H1 (cell line): ENCODE measurements around the gene PXN. TPM values are rescaled to one million over a fixed set of nuclear protein-coding genes. Genes with fewer than 3 reads are reported as not detected.

Experiments
- CTCF ChIA-PET: fragments of 300-600 bp; sonication (Branson Sonifier 250); formaldehyde crosslinking; loops from one replicate; lab custom pipeline; 2021; ENCODE audit not compliant: partially characterized antibody; lab: Charles Lee
- POLR2A ChIA-PET: fragments of 300-600 bp; sonication (Branson Sonifier 250); formaldehyde crosslinking; loops from one replicate; lab custom pipeline; 2021; ENCODE audit warnings: inconsistent platforms; ENCODE audit not compliant: partially characterized antibody; lab: Charles Lee
- DNase-seq, 2 experiments: peaks; one replicate each; pipeline versions ENCODE4 v3.0.0 to v3.0.0-alpha.2; 2010 to 2022; ENCODE audit warnings: low spot score in 2 of 2, low read depth in 1 of 2, mixed read lengths in 1 of 2
- FAIRE-seq: peaks from 2 replicates; lab custom pipeline; 2011; peaks lifted over from hg19 to GRCh38; lab: Jason Lieb, UNC
- H2AFZ ChIP-seq: 2 replicates; pipeline ENCODE4 v1.8.1; 2012; ENCODE audit warnings: low read length, inconsistent platforms
- H2AK5ac ChIP-seq: 2 replicates; pipeline ENCODE4 v1.6.1; 2013; ENCODE audit warnings: low read depth, low read length
- H2BK120ac ChIP-seq: replicated peaks from 2 replicates; pipeline ENCODE3; 2013; ENCODE audit warnings: low read depth, low read length, inconsistent platforms
- H2BK12ac ChIP-seq: 2 replicates; pipeline ENCODE4 v1.6.1; 2013; ENCODE audit warnings: low read depth, low read length
- H2BK15ac ChIP-seq: 2 replicates; pipeline ENCODE4 v1.6.1; 2013; ENCODE audit warnings: low read length
- H2BK20ac ChIP-seq: 2 replicates; pipeline ENCODE4 v1.6.1; 2013; ENCODE audit warnings: low read length
- H2BK5ac ChIP-seq: 2 replicates; pipeline ENCODE4 v1.6.1; 2013; ENCODE audit warnings: low read depth, low read length
- H3K14ac ChIP-seq: 2 replicates; pipeline ENCODE4 v1.6.1; 2013; ENCODE audit warnings: inconsistent platforms; ENCODE audit not compliant: insufficient read length
- H3K18ac ChIP-seq: 2 replicates; pipeline ENCODE4 v1.6.1; 2013; ENCODE audit warnings: low read length; ENCODE audit errors: extremely low read depth
- H3K23ac ChIP-seq: 2 replicates; pipeline ENCODE4 v1.6.1; 2013; ENCODE audit warnings: inconsistent platforms; ENCODE audit not compliant: insufficient read length
- H3K23me2 ChIP-seq: 2 replicates; pipeline ENCODE4 v1.6.1; 2013; ENCODE audit warnings: low read depth, low read length
- H3K27ac ChIP-seq: 2 replicates; pipeline ENCODE4 v1.6.1; 2011; ENCODE audit warnings: low read depth, low read length, inconsistent platforms
- H3K27me3 ChIP-seq, 4 experiments: replicated peaks in 1 of 4; 1 replicate in 1 of 4; 2 replicates in 3 of 4; pipeline versions ENCODE4 v1.6.1 to v1.8.1; 2011 to 2013; ENCODE audit warnings: low read length in 3 of 4, mild to moderate bottlenecking in 3 of 4, inconsistent platforms in 2 of 4, mixed read lengths in 2 of 4, moderate library complexity in 1 of 4; ENCODE audit not compliant: control insufficient read depth in 3 of 4, insufficient read depth in 3 of 4; ENCODE audit errors: extremely low read depth in 1 of 4
- H3K36me3 ChIP-seq, 4 experiments: 2 replicates each; pipeline versions ENCODE4 v1.6.1 to v1.8.1; 2011 to 2013; ENCODE audit warnings: mild to moderate bottlenecking in 4 of 4, low read length in 3 of 4, moderate library complexity in 2 of 4, control low read depth in 1 of 4, inconsistent platforms in 1 of 4; ENCODE audit not compliant: insufficient read depth in 4 of 4, control insufficient read depth in 2 of 4
- H3K4ac ChIP-seq: replicated peaks from 2 replicates; pipeline ENCODE3; 2013; ENCODE audit warnings: low read length, low read depth, mixed read lengths, inconsistent platforms; ENCODE audit not compliant: insufficient read length
- H3K4me1 ChIP-seq, 4 experiments: replicated peaks in 1 of 4; 1 replicate in 1 of 4; 2 replicates in 3 of 4; pipeline versions ENCODE4 v1.6.1 to v1.8.1; 2011 to 2013; ENCODE audit warnings: low read length in 3 of 4, inconsistent platforms in 2 of 4, mixed read lengths in 1 of 4; ENCODE audit not compliant: insufficient read depth in 4 of 4, control insufficient read depth in 3 of 4
- H3K4me2 ChIP-seq, 2 experiments: 2 replicates each; pipeline versions ENCODE4 v1.6.1 to v1.8.1; 2011 to 2013; ENCODE audit warnings: low read depth in 2 of 2, low read length in 2 of 2, control low read depth in 1 of 2, inconsistent platforms in 1 of 2, mild to moderate bottlenecking in 1 of 2; ENCODE audit not compliant: insufficient read depth in 1 of 2
- H3K4me3 ChIP-seq, 4 experiments: fragments of 200-600, 300-600 bp in 1 of 4; sonication (generic), shearing (Covaris generic), sonication (Bioruptor Twin) in 1 of 4; 2 replicates each; pipeline versions ENCODE4 v1.5.1 to v1.8.1; 2011 to 2016; ENCODE audit warnings: low read length in 4 of 4, low read depth in 3 of 4, control low read depth in 2 of 4, inconsistent platforms in 2 of 4, mild to moderate bottlenecking in 2 of 4, mixed read lengths in 1 of 4, moderate library complexity in 1 of 4; ENCODE audit not compliant: insufficient read depth in 2 of 4; ENCODE audit errors: extremely low read depth in 1 of 4
- H3K56ac ChIP-seq: replicated peaks from 2 replicates; pipeline ENCODE3; 2013; ENCODE audit warnings: low read depth, mild to moderate bottlenecking, mixed read lengths, low read length, inconsistent platforms; ENCODE audit not compliant: insufficient read length
- H3K79me1 ChIP-seq: 2 replicates; pipeline ENCODE4 v1.6.1; 2013; ENCODE audit warnings: low read depth, low read length, control low read depth
- H3K79me2 ChIP-seq, 2 experiments: 2 replicates each; pipeline versions ENCODE4 v1.6.1 to v1.8.1; 2012 to 2013; ENCODE audit warnings: low read length in 2 of 2, mild to moderate bottlenecking in 2 of 2, inconsistent platforms in 1 of 2; ENCODE audit not compliant: insufficient read depth in 2 of 2, control insufficient read depth in 1 of 2
- H3K9ac ChIP-seq, 4 experiments: replicated peaks in 1 of 4; 1 replicate in 1 of 4; 2 replicates in 3 of 4; pipeline versions ENCODE4 v1.6.1 to v1.8.1; 2011 to 2013; ENCODE audit warnings: low read depth in 3 of 4, low read length in 3 of 4, control low read depth in 2 of 4, mild to moderate bottlenecking in 2 of 4, moderate library complexity in 2 of 4, inconsistent platforms in 1 of 4; ENCODE audit errors: extremely low read depth in 1 of 4
- H3K9me3 ChIP-seq, 2 experiments: 2 replicates each; pipeline versions ENCODE4 v1.6.1 to v1.8.1; 2012 to 2013; ENCODE audit warnings: mild to moderate bottlenecking in 2 of 2, moderate library complexity in 2 of 2, control low read depth in 1 of 2, inconsistent platforms in 1 of 2, low read depth in 1 of 2, low read length in 1 of 2, mixed read lengths in 1 of 2; ENCODE audit not compliant: insufficient read depth in 2 of 2
- H4K20me1 ChIP-seq, 2 experiments: replicated peaks in 1 of 2; 2 replicates each; pipeline versions ENCODE3 to v1.8.1; 2011 to 2013; ENCODE audit warnings: inconsistent platforms in 2 of 2, low read length in 2 of 2, mild to moderate bottlenecking in 1 of 2; ENCODE audit not compliant: insufficient read depth in 2 of 2, control insufficient read depth in 1 of 2
- H4K5ac ChIP-seq: 2 replicates; pipeline ENCODE4 v1.6.1; 2013; ENCODE audit warnings: low read length, low read depth, mixed read lengths, inconsistent platforms; ENCODE audit not compliant: insufficient read length
- H4K8ac ChIP-seq: 2 replicates; pipeline ENCODE4 v1.8.0; 2013; ENCODE audit warnings: mild to moderate bottlenecking, moderate library complexity, low read length, inconsistent platforms; ENCODE audit not compliant: insufficient read depth; ENCODE audit errors: extremely low read depth
- H4K91ac ChIP-seq: replicated peaks from 2 replicates; pipeline ENCODE3; 2013; ENCODE audit warnings: low read length, mixed read lengths, inconsistent platforms; ENCODE audit not compliant: insufficient read length
- CTCF ChIP-seq, 3 experiments: IDR thresholded peaks; 1 replicate in 2 of 3; 2 replicates in 1 of 3; pipeline versions ENCODE4 v1.5.1 to v1.6.1; 2011; ENCODE audit warnings: low read length in 3 of 3, mild to moderate bottlenecking in 3 of 3, inconsistent platforms in 2 of 3, low read depth in 1 of 3, moderate library complexity in 1 of 3; ENCODE audit not compliant: insufficient read depth in 1 of 3; ENCODE audit errors: control extremely low read depth in 1 of 3
- SRF ChIP-seq: IDR thresholded peaks from 2 replicates; pipeline ENCODE4 v1.6.1; 2011; ENCODE audit warnings: mild to moderate bottlenecking, low read depth, low read length, moderate library complexity
- WGBS, 2 experiments: shearing (Covaris generic) in 1 of 2; methylation state at CpG; one replicate each; pipeline versions ENCODE4 v1.1.6 to v1.1.7; 2013 to 2015; ENCODE audit warnings: low lambda C conversion rate in 2 of 2, mixed read lengths in 2 of 2, inconsistent platforms in 1 of 2, low coverage in 1 of 2, missing lambda C conversion rate in 1 of 2; ENCODE audit not compliant: insufficient replicate concordance in 2 of 2, insufficient coverage in 1 of 2, insufficient read length in 1 of 2; ENCODE audit errors: extremely low coverage in 1 of 2, missing lambda C conversion rate in 1 of 2; 5-methylcytosine and 5-hydroxymethylcytosine counted together
- polyA plus RNA-seq, 7 experiments: library from polyadenylated mRNA; depleted of rRNA in 3 of 7; stranded (reverse) in 5 of 7; unstranded in 2 of 7; fragments of >200 nt in 5 of 7; fragments of 200-250 nt in 2 of 7; gene quantifications; 1 replicate in 5 of 7; 2 replicates in 1 of 7; 4 replicates in 1 of 7; pipeline versions ENCODE4 v1.2.1 to v1.2.3, GENCODE V29; 2011 to 2013; ENCODE audit warnings: missing spikeins in 2 of 7, mixed read lengths in 2 of 7
- total RNA-seq: library from RNA; stranded (reverse); fragmentation: NEBNext Ultra II Directional; extraction: Animal tissue kit (Norgen Biotek cat#: 25700); gene quantifications from 2 replicates; pipeline ENCODE4 v1.2.1, GENCODE V29; 2021

PXN gene
- total and polyA plus RNA-seq, 2 of the 8 experiments (the other 6 are each of a cell fraction or from before 2014, with no cell fraction given), result 51.0 to 105 TPM

- H3K4me2 ChIP-seq, result no peak overlapping the region
- no peak for DNase-seq
- no peak for FAIRE-seq
- no peak overlapping the region for H3K4me3 ChIP-seq
- peak in 1 of 3 experiments; percentile 3; a peak in 1 of 4 replicates for TF ChIP-seq CTCF (IDR thresholded peaks at IDR 0.05; ENCODE audit: control extremely low read depth in 1 of 3, insufficient read depth in 1 of 3, low read depth in 1 of 3, low read length in 3 of 3)
- TF ChIP-seq SRF, result no peak
- H3K79me2 ChIP-seq, result peaks cover 0 to 24% of the 10 kb centered on the region in 2 experiments; a peak in 2 of 4 replicates
- no peak overlapping the region for H3K9ac ChIP-seq
- peaks cover 6 to 20% of the 10 kb centered on the region in 2 experiments for H4K20me1 ChIP-seq
- H3K14ac ChIP-seq, result no peak overlapping the region
- 0 out of 2 replicates have a peak overlapping the region, but pooled peaks have one; percentile 57 for H2BK5ac ChIP-seq
- no peak overlapping the region for H4K8ac ChIP-seq
- H3K9me3 ChIP-seq, result no peaks in the 10 kb centered on the region
- ChIA-PET CTCF (interaction anchor here (1.4 to 17.8 kb wide), 7 partner anchors 23 to 206 kb away, joined by 3 to 930 read pairs (median 9); partner anchors contain the start of genes PXN and RPLP0), POLR2A (interaction anchor here (1.3 to 88.3 kb wide), 4 partner anchors 5 to 43 kb away, joined by 4 to 4270 read pairs (median 689); partner anchors contain the start of genes GCN1, PXN, RNU4-1 and RNU4-2)
- H2BK120ac ChIP-seq, result no peak overlapping the region
- no peak overlapping the region for H2AK5ac ChIP-seq
- H2BK15ac ChIP-seq, result no peak overlapping the region
- H4K91ac ChIP-seq, result no peak overlapping the region
- H2AFZ ChIP-seq, result no peak overlapping the region
- no peak overlapping the region for H3K23ac ChIP-seq
- WGBS, 2 experiments, result 95% methylated on average over 20 of the region's 25 CpGs; no CpG with 5 or more reads in 1 of the 2 experiments
- no peak overlapping the region for H2BK20ac ChIP-seq
- no peaks in the 10 kb centered on the region for H3K27me3 ChIP-seq
- no peaks in the 10 kb centered on the region for H3K23me2 ChIP-seq
- peaks cover 10 to 20% (median 19%) of the 10 kb centered on the region in 4 experiments for H3K36me3 ChIP-seq
- H3K4me1 ChIP-seq, result peaks cover 8 to 34% (median 15%) of the 10 kb centered on the region in 4 experiments
- H3K27ac ChIP-seq, result no peak overlapping the region; the same call in 1 of the 2 replicates
- H3K79me1 ChIP-seq, result no peaks in the 10 kb centered on the region; the same call in 1 of the 2 replicates
- H2BK12ac ChIP-seq, result no peak overlapping the region
- no peak overlapping the region for H4K5ac ChIP-seq
- no peak overlapping the region for H3K56ac ChIP-seq
- no peak overlapping the region for H3K18ac ChIP-seq
- no peak overlapping the region for H3K4ac ChIP-seq
These were observed 41.0 kb downstream of the PXN start for GRCh38 chr12:120224304-120225199.
